Lung (tissue), 12 donors: ENCODE measurements around the gene YY1AP1. TPM values are rescaled to one million over a fixed set of nuclear protein-coding genes. Genes with fewer than 3 reads are reported as not detected.
"Not testable (repeated sequence)": the region's sequence is repeated elsewhere in the genome, so short reads cannot be mapped to it uniquely, and the experiment has no call there.

Experiments used
- ATAC-seq: fragments of 200-7000 bp; cut with Tn5 transposase; one replicate; pipeline ENCODE4 v1.9.1; 2020; ENCODE audit warnings: moderate number of reproducible peaks; ENCODE audit not compliant: insufficient read depth, low FRiP score
- DNase-seq, 3 donors: peaks; one replicate each; pipeline ENCODE4 v3.0.0-alpha.2; 2013 to 2017
- H3K27ac ChIP-seq, 2 donors: one replicate each; pipeline ENCODE4 v1.5.1; 2013; ENCODE audit warnings: mild to moderate bottlenecking in 2 of 2, moderate library complexity in 2 of 2, control low read depth in 1 of 2, inconsistent platforms in 1 of 2, low read depth in 1 of 2, low read length in 1 of 2
- H3K27me3 ChIP-seq, 3 donors: one replicate each; pipeline ENCODE4 v1.5.1; 2013; ENCODE audit warnings: low read length in 2 of 3; ENCODE audit not compliant: control insufficient read depth in 3 of 3, insufficient read depth in 3 of 3
- H3K36me3 ChIP-seq, 4 donors: one replicate each; pipeline ENCODE4 v1.5.1; 2013; ENCODE audit warnings: low read length in 4 of 4, mild to moderate bottlenecking in 1 of 4, moderate library complexity in 1 of 4; ENCODE audit not compliant: control insufficient read depth in 4 of 4, insufficient read depth in 4 of 4
- H3K4me1 ChIP-seq, 5 donors: one replicate each; pipeline ENCODE4 v1.5.1; 2013; ENCODE audit warnings: low read length in 5 of 5, mild to moderate bottlenecking in 2 of 5, moderate library complexity in 1 of 5; ENCODE audit not compliant: control insufficient read depth in 5 of 5, insufficient read depth in 5 of 5
- H3K4me3 ChIP-seq: one replicate; pipeline ENCODE4 v1.5.1; 2013; ENCODE audit warnings: mild to moderate bottlenecking, control low read depth, moderate library complexity
- H3K9ac ChIP-seq, 2 donors: one replicate each; pipeline ENCODE4 v1.5.1; 2013; ENCODE audit warnings: low read length in 2 of 2, control low read depth in 1 of 2; ENCODE audit not compliant: insufficient read depth in 1 of 2
- H3K9me3 ChIP-seq, 4 donors: one replicate each; pipeline ENCODE4 v1.5.1; 2013; ENCODE audit warnings: low read length in 3 of 4, mild to moderate bottlenecking in 1 of 4, moderate library complexity in 1 of 4; ENCODE audit not compliant: control insufficient read depth in 4 of 4, insufficient read depth in 3 of 4
- WGBS, 2 donors: extraction: QIAGEN DNeasy Blood & Tissue Kit; methylation state at CpG; one replicate each; pipeline ENCODE4 v1.1.7; 2013; 5-methylcytosine and 5-hydroxymethylcytosine counted together
- polyA plus RNA-seq, 2 donors: library from polyadenylated mRNA; stranded (reverse); fragments of 200-250 nt; gene quantifications; one replicate each; pipeline ENCODE4 v1.2.1, GENCODE V29; 2013
- total RNA-seq, 2 donors: library from RNA; depleted of rRNA in 1 of 2; stranded (reverse); fragments of >200 nt in 1 of 2; gene quantifications; one replicate each; pipeline ENCODE4 v1.2.1, GENCODE V29; 2014 to 2021
- TF ChIP-seq, protein P1 (sequence below): IDR thresholded peaks from 2 replicates; pipeline ENCODE4 v1.5.1; 2012; ENCODE audit warnings: mild to moderate bottlenecking; ENCODE audit errors: control extremely low read depth, extremely low read depth
- donor health status: control.
- donor health status: control.
- donor health status: Bipolar disorder and iron deficiency.
- donor health status: healthy.
- donor health status: DM: yes; HTN: yes; CAD: no.

The YY1AP1 gene
- total and polyA plus RNA-seq, 4 donors = 25.7 to 177 (median 48.3) TPM

DNA sequence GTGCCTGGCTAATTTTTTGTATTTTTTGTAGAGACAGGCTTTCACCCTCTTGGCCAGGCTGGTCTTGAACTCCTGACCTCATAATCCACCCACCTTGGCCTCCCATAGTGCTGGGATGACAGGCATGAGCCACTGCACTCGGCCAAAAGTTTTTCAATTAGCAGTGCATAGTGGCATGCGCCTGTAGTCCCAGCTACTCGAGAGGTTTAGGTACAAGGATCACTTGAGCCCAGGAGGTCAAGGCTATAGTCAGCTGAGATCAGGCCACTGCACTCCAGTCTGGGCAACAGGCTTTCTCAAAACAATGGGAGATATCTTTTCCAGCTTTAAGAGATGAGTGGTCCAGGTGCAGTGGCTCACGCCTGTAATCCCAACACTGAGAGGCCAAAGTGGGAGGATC is 31.1 kb upstream of the YY1AP1 start:
- H3K36me3 ChIP-seq = peaks cover 4 to 14% (median 7%) of the 10 kb centered on the region in 4 donors
- no peak for ATAC-seq
- 89 to 99% methylated on average over 4 of the region's 4 CpGs for WGBS, 2 donors

DNA sequence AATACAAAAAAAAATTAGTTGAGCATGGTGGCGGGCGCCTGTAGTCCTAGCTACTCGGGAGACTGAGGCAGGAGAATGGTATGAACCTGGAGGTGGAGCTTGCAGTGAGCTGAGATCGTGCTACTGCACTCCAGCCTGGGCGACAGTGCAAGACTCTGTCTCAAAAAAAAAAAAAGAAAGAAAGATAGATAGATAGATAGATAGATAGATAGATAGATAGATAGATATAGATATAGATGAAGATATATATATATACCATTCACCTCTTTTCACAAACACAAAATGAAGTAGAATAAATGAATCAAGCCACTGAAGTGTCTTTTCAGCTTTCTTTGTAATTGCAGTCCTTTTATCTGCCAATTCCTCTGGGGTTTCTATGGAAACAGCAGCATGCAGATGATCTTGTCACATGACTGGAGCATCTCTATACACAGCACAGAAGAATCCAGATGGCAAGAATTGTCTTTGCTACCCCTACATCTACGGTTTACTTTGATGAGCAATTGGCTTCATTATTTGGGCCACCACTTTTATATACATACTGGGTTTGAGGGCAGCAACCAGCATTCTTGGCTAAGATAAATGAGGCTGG is 30.0 kb upstream of the YY1AP1 start:
- ATAC-seq, H3K9ac ChIP-seq, H3K27me3 ChIP-seq, H3K4me3 ChIP-seq, DNase-seq, H3K9me3 ChIP-seq, H3K27ac ChIP-seq, H3K4me1 ChIP-seq: not testable (repeated sequence)
- H3K36me3 ChIP-seq = peaks cover 4 to 16% (median 7%) of the 10 kb centered on the region in 4 donors
- 95 to 96% methylated on average over 6 of the region's 6 CpGs for WGBS, 2 donors

More for the DNA sequence above, 31.1 kb upstream of the YY1AP1 start:
- H3K27ac ChIP-seq = no peak overlapping the region
- no peak overlapping the region for H3K4me3 ChIP-seq
- no peaks in the 10 kb centered on the region for H3K27me3 ChIP-seq
- H3K9ac ChIP-seq = no peak overlapping the region
- no peak for DNase-seq
- no peaks in the 10 kb centered on the region for H3K4me1 ChIP-seq
- TF ChIP-seq, protein P1, sequence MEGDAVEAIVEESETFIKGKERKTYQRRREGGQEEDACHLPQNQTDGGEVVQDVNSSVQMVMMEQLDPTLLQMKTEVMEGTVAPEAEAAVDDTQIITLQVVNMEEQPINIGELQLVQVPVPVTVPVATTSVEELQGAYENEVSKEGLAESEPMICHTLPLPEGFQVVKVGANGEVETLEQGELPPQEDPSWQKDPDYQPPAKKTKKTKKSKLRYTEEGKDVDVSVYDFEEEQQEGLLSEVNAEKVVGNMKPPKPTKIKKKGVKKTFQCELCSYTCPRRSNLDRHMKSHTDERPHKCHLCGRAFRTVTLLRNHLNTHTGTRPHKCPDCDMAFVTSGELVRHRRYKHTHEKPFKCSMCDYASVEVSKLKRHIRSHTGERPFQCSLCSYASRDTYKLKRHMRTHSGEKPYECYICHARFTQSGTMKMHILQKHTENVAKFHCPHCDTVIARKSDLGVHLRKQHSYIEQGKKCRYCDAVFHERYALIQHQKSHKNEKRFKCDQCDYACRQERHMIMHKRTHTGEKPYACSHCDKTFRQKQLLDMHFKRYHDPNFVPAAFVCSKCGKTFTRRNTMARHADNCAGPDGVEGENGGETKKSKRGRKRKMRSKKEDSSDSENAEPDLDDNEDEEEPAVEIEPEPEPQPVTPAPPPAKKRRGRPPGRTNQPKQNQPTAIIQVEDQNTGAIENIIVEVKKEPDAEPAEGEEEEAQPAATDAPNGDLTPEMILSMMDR = no peak
- H3K9me3 ChIP-seq = no peaks in the 10 kb centered on the region

DNA sequence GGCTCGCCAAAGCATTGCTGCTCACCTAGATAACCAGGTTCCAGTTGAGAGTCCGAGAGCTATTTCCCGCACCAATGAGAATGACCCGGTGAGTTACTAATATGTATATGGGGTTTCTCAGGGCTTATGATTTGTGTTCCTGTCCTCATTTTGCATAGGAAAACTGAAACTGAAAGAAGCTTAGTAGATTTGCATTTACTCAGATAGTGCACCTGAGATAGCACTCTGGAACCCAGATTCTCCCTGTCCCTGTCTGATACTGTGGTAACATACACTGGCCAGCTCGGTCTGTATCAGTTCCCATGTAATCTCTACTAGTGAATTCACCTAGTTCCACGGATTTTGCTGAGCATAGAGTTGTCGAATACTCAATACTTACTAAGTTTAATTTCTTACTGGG is 28.5 kb upstream of the YY1AP1 start:
- TF ChIP-seq, protein P1 = no peak
- DNase-seq = no peak
- 97 to 98% methylated on average over 7 of the region's 7 CpGs for WGBS, 2 donors

DNA sequence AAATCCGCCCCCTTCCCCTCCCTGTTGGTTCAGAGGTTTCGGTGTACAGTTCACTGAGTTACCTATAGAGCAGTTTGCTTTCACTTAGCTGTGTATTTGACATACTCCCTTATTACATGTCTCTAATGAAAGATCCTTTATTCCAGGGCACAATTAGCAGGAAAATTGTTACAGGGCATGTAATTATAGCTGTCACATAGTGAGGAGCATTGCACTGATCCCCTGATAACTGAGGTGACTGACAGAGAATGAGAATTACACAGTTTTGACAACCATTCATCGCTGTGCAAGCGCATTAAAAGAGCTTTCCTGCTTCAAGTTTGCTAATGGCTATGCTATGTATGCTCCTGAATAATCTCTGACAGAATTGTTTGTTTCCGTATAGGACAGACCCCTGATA is 27.2 kb upstream of the YY1AP1 start:
- no peak overlapping the region for H3K27ac ChIP-seq
- no peaks in the 10 kb centered on the region for H3K4me1 ChIP-seq
- no peaks in the 10 kb centered on the region for H3K27me3 ChIP-seq
- no peak overlapping the region for H3K4me3 ChIP-seq
- TF ChIP-seq, protein P1 = no peak
- H3K9ac ChIP-seq = no peak overlapping the region
- H3K36me3 ChIP-seq = peaks cover 4 to 15% (median 9%) of the 10 kb centered on the region in 4 donors
- H3K9me3 ChIP-seq = no peaks in the 10 kb centered on the region
- ATAC-seq (no peak), DNase-seq (no peak)
- WGBS, 2 donors = 99% methylated on average over 5 of the region's 5 CpGs

More for the DNA sequence above, 28.5 kb upstream of the YY1AP1 start:
- H3K4me3 ChIP-seq = no peak overlapping the region
- peaks cover 4 to 16% (median 9%) of the 10 kb centered on the region in 4 donors for H3K36me3 ChIP-seq
- H3K9me3 ChIP-seq = no peaks in the 10 kb centered on the region
- ATAC-seq = no peak
- H3K4me1 ChIP-seq = no peaks in the 10 kb centered on the region
- no peaks in the 10 kb centered on the region for H3K27me3 ChIP-seq
- H3K27ac ChIP-seq = no peak overlapping the region
- no peak overlapping the region for H3K9ac ChIP-seq

DNA sequence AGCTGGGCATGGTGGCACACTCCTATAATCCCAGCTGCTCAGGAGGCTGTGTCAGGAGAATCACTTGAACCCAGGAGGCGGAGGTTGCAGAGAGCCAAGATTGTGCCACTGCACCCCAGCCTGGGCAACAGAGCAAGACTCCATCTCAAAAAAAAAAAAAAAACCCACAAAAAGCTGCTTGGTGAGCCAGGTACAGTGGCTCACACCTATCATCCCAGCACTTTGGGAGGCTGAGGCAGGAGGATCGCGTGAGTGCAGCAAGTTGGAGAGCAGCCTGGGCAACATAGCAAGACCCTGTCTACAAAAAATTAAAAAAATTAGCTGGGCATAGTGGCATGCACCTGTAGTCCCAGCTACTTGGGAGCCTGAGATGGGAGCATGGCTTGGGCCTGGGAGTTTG is 26.5 kb upstream of the YY1AP1 start:
- H3K4me3 ChIP-seq, H3K4me1 ChIP-seq, ATAC-seq, H3K9ac ChIP-seq, H3K27me3 ChIP-seq, H3K9me3 ChIP-seq, H3K27ac ChIP-seq, DNase-seq: not testable (repeated sequence)
- H3K36me3 ChIP-seq = peaks cover 4 to 15% (median 9%) of the 10 kb centered on the region in 4 donors
- 97 to 99% methylated on average over 3 of the region's 3 CpGs for WGBS, 2 donors
